Measurements from ENCODE around the gene RCOR3.

DNA sequence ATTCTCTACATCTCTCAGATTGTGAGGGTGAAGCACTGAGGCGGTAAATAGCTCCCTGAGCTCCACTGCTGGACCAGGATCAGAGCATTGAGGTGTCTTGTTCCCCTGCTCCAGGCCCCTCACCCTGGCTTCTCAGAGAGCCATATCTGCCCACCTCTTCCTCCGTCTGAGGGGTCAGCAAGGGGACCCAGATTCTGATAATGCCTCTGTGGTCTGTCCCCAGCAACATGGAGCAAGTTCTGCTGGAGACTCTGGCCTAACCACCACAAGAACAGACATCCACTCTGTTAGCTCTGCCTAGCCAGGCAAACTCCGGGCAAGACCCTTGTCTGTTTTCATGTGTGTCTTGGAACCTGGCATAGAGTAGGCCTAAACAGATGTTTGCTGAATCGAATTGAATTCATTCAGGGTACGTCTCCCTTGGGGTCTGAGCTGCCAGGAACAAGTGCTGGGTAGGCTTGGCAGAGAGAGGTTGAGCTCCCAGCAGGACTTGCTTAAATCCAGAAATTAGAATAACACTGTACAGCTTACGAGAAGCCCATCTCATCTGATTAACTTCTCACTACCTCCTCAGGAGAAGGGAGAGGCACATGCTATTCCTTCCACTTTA is 69.8 kb downstream of the RCOR3 start:
- no peak for TF ChIP-seq CTCF (IDR thresholded peaks at IDR 0.05; ENCODE audit: control extremely low read depth in 1 of 3, insufficient read depth in 1 of 3, low read depth in 1 of 3, low read length in 3 of 3)
- no peak for TF ChIP-seq ZNF274 (IDR thresholded peaks at IDR 0.05; ENCODE audit: borderline replicate concordance, extremely low read depth, low read length)
- TF ChIP-seq POLR2A (IDR thresholded peaks at IDR 0.05; ENCODE audit: control extremely low read depth in 1 of 2, low read depth in 2 of 2, low read length in 2 of 2) = no peak
- TF ChIP-seq NRF1 (IDR thresholded peaks at IDR 0.05; ENCODE audit: low read depth, low read length) = no peak
